ENCODE results near the gene FRMPD2. TPM values are rescaled to one million over a fixed set of nuclear protein-coding genes. Genes with fewer than 3 reads are reported as not detected.

Gene FRMPD2
- total and polyA plus RNA-seq, 11 donors, result 0.20 to 0.66 TPM; not detected in 9

GRCh38 chr10:48209241-48209640, 65.3 kb downstream of the FRMPD2 start:
- ATAC-seq (no peak), DNase-seq (no peak)
- TF ChIP-seq POLR2A (IDR thresholded peaks at IDR 0.05) (no peak), CTCF (IDR thresholded peaks at IDR 0.05) (no peak)
- Histone ChIP-seq H3K4me3 (no peak overlapping the region), H3K27me3 (peaks cover 0 to 15% (median 0%) of the 10 kb centered on the region in 9 donors), H3K36me3 (no peaks in the 10 kb centered on the region), H3K27ac (no peak overlapping the region), H3K9me3 (no peaks in the 10 kb centered on the region), H3K4me1 (no peaks in the 10 kb centered on the region)
- intact Hi-C loops (cut with DNase I), result no loop called here
- 80 to 87% (median 82%) methylated on average over 2 of the region's 2 CpGs for WGBS, 4 donors

- H3K27ac ChIP-seq, result no peak overlapping the region
- intact Hi-C loops (cut with DNase I), result no loop called here
- no peaks in the 10 kb centered on the region for H3K4me1 ChIP-seq
- H3K27me3 ChIP-seq, result peaks cover 0 to 19% (median 0%) of the 10 kb centered on the region in 9 donors
- DNase-seq, result no peak
- H3K9me3 ChIP-seq, result no peaks in the 10 kb centered on the region
- 78 to 90% (median 85%) methylated on average over 5 of the region's 5 CpGs for whole genome bisulfite sequencing, 4 donors
- H3K36me3 ChIP-seq, result no peaks in the 10 kb centered on the region
- TF ChIP-seq CTCF (IDR thresholded peaks at IDR 0.05), result no peak
- TF ChIP-seq POLR2A (IDR thresholded peaks at IDR 0.05), result no peak
- ATAC-seq, result no peak
- no peak overlapping the region for H3K4me3 ChIP-seq
Measured at GRCh38 chr10:48207853-48208252, 66.6 kb downstream of the FRMPD2 start.

GRCh38 chr10:48206482-48207250, 67.8 kb downstream of the FRMPD2 start:
- Histone ChIP-seq H3K27ac (no peak overlapping the region), H3K9me3 (no peaks in the 10 kb centered on the region), H3K4me3 (no peak overlapping the region), H3K4me1 (no peaks in the 10 kb centered on the region), H3K27me3 (peaks cover 0 to 14% (median 0%) of the 10 kb centered on the region in 9 donors), H3K36me3 (no peaks in the 10 kb centered on the region)
- 76 to 88% (median 85%) methylated on average over 6 of the region's 6 CpGs for WGBS, 4 donors
- ATAC-seq (no peak), DNase-seq (no peak)
- intact Hi-C loops (cut with DNase I), result no loop called here
- no peak for TF ChIP-seq POLR2A (IDR thresholded peaks at IDR 0.05)
- no peak for TF ChIP-seq CTCF (IDR thresholded peaks at IDR 0.05)

GRCh38 chr10:48205918-48206317, 68.6 kb downstream of the FRMPD2 start:
- DNase-seq, result no peak
- TF ChIP-seq POLR2A (IDR thresholded peaks at IDR 0.05) (no peak), CTCF (IDR thresholded peaks at IDR 0.05) (no peak)
- H3K4me1 ChIP-seq, result no peaks in the 10 kb centered on the region
- no peak overlapping the region for H3K4me3 ChIP-seq
- H3K27me3 ChIP-seq, result peaks cover 0 to 13% (median 0%) of the 10 kb centered on the region in 9 donors
- no peaks in the 10 kb centered on the region for H3K9me3 ChIP-seq
- ATAC-seq, result no peak
- 88 to 97% (median 93%) methylated on average over 4 of the region's 4 CpGs for WGBS, 4 donors
- no peaks in the 10 kb centered on the region for H3K36me3 ChIP-seq
- no peak overlapping the region for H3K27ac ChIP-seq
- intact Hi-C loops (cut with DNase I), result no loop called here

All from heart left ventricle (tissue), 16 donors.